ENCODE data around the gene PACS1.
"Not testable (repeated sequence)": the region's sequence is repeated elsewhere in the genome, so short reads cannot be mapped to it uniquely, and the experiment has no call there.

The PACS1 gene

GRCh38 chr11:66069715-66070603, at the start of gene PACS1:
TSS of gene PACS1 (plus strand) at chr11:66070272. CDS start at chr11:66070487, 215 bp downstream.
- peak within 1 kb of the TSS; percentile 81 for H3K4me3 ChIP-seq (ENCODE audit: low read depth, low read length)
- DNase-seq (ENCODE audit: low read depth) = peak; percentile 46

DNA sequence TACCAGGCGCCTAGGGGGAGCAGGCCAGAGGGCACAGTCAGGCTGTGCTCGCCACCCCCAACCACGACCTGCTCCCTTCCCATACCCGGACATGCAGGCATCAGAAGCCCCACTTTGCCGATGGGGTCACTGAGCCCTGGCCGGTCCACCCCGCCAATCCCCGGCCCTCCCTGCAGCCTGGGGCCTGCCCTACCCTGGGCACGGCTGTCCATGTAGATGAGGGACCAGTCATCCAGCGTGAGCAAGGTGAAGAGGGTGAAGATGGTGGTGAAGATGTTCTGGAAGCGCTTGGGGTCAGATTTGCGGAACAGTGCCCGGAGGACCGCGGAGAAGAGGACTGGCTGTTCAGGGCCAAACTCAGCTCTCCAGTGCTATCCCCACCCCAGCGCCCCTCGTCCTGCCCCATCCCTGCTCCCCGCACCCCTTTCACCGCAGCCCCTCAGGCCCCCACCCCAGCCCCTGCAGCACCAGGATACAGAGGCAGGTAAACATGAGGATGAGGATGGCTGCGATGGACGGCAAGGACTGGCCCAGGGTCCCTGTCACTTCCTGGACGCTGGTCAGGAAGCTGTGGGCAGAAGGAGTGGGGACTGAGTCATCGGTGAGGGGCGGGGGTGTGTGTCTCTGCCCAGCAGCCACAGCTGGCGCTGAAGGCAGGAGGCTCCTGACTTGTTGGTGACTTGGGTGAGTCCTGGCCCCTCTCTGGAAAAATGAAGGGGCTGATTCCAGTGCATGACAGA, 49.3 kb upstream of the PACS1 start:
- H3K4me3 ChIP-seq (ENCODE audit: low read depth, low read length) = no peak overlapping the region
- peak; percentile 26 for DNase-seq (ENCODE audit: low read depth)

DNA sequence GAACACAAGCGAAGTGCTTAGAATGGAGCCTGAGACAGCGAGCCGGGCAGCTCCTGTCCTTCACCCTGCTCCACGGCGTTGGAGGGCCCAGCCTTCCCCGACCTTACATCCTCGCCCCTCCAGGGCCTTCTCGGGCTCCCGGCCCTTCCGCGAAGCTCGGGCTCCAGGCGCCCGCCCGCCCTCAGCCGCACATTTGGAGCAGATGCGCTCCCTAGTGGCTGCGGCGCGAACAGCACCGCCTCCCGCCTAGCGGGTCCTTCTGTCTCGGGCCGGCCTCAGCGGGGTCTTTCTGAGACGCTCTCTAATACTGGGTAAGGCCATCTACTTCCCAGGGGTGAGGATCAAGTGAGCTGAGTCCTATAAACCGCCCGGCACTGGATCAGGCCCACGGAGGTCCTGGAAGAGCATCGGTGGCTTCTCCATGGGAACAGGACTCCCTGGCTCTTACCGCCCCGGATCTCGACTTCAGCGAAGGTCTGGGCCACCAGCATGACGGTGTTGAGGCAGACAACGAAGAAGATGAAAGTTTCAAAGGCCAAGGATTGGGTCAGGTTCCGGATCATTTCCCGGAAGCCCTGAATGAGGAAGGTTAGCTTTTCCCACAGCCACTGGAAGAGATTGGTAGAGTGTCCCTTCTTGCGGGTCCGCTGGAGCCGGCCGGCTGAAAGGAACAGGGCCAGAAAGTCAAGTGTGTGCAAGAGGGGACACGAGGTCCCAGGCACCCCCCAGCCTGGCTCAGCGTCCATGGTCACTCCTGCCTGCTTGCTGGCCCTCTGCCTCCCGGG, 47.5 kb upstream of the PACS1 start:
- DNase-seq (ENCODE audit: low read depth) = no peak
- H3K4me3 ChIP-seq (ENCODE audit: low read depth, low read length) = no peak overlapping the region

DNA sequence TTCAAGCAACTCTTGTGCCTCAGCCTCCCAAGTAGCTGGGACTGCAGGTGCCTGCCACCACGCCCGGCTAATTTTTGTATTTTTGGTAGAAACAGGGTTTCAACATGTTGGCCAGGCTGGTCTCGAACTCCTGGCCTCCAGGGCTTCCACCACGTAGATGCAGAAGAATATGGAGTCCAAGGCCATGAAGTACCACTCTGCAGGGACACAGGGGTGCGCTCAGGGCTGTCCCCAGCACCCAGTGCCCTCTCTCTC, 47.0 kb upstream of the PACS1 start:
- DNase-seq (ENCODE audit: low read depth); H3K4me3 ChIP-seq (ENCODE audit: low read depth, low read length): not testable (repeated sequence)

GRCh38 chr11:66026017-66026529, 44.0 kb upstream of the PACS1 start, which contains the start of gene CATSPER1:
TSS of gene CATSPER1 (minus strand) at chr11:66026479. CDS start at chr11:66026379, 100 bp downstream.
- no peak within 1 kb of the TSS for H3K4me3 ChIP-seq (ENCODE audit: low read depth, low read length)
- no peak for DNase-seq (ENCODE audit: low read depth)

GRCh38 chr11:66032957-66033735, 36.9 kb upstream of the PACS1 start:
- no peak overlapping the region for H3K4me3 ChIP-seq (ENCODE audit: low read depth, low read length)
- DNase-seq (ENCODE audit: low read depth) = no peak

DNA sequence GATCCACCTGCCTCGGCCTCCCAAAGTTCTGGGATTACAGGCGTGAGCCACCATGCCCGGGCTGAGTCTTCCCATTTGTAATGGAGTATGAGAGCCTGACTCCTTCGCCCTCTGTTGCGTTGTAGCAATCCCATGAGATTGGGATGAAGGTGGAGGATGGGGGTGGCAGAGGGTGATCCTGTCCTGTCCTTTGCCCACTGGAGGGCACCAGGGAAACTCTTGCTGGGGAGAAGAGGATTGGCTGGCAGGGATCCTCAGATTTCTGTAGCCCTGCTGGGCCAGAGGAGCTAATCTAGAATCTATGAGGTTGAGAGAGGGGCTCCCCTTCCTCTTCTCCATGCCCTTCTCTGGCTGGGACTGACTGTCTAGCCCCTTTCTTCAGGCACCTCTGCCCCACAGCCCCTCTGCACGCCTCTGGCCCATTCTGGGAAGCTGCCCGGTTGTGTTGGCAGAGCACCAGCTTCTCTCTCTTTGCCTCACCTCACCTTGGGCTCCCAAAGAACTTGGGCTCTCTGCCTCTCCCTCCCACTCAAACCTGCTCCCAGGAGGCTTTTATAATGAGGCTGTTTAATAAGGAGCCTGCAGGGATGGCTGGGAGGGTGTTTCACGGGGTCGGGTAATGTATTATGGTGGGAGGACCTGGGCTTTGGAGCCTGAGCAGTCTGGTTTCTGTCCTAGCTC, 34.3 kb upstream of the PACS1 start:
- no peak overlapping the region for H3K4me3 ChIP-seq (ENCODE audit: low read depth, low read length)
- DNase-seq (ENCODE audit: low read depth) = no peak

DNA sequence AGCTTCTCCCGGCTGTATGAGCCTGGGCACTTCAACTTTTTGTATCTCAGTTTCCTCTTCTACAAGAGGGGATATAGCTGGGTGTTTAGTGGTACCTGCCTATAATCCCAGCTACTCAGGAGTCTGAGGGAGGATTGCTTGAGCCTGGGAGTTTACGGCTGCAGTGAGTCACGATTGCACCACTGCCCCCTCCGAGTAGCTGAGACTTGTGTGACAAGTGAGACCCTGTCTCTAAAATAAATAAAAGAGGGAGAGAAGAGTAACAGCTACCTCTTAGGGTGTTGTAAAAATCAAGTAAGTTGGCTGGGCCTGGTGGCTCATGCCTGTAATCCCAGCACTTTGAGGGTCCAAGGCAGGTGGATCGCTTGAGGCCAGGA, 33.8 kb upstream of the PACS1 start:
- no peak overlapping the region for H3K4me3 ChIP-seq (ENCODE audit: low read depth, low read length)
- no peak for DNase-seq (ENCODE audit: low read depth)

GRCh38 chr11:66037327-66037726, 32.7 kb upstream of the PACS1 start:
- no peak overlapping the region for H3K4me3 ChIP-seq (ENCODE audit: low read depth, low read length)
- no peak for DNase-seq (ENCODE audit: low read depth)

- H3K4me3 ChIP-seq (ENCODE audit: low read depth, low read length) = no peak overlapping the region
- no peak for DNase-seq (ENCODE audit: low read depth)
Measured at GRCh38 chr11:66039765-66040164, 30.3 kb upstream of the PACS1 start.

DNA sequence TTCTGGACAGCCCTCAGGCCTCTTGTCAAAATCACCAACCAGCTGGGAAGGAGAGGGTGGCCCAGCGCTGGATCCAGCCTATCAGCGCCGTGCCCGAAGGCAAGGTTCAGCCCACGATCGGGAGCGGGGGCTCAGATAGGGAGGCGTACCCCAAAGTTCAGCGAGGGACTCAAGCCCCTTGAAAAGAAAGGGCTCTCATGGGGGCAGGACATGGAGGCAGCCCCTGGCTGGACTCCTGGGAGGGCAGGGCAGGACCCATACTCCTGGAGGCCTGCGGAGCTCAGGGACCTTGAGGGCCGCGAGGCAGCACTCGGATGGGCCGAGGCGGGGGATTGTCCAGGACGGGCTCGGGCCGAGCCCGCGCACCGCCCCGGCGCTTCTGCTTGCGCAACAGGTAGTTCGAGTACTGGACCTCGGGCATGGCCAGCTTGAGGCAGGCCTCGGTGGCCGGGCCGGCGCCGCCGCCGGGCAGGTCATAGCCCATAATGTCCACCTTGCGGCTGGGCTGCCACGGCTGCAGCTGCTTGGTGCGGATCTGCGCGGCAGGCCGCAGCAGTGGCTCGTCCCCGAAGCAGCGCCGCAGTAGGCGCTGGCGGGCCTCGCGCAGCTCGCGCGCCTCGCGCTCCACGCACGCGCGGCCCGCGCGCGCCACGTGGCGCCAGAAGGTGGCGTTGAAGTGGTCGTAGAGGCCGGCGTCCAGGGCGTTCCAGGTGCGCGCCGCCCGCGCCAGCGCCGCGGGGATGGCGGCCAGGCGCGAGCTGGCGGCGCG, 27.7 kb upstream of the PACS1 start:
- DNase-seq (ENCODE audit: low read depth) = no peak

DNA sequence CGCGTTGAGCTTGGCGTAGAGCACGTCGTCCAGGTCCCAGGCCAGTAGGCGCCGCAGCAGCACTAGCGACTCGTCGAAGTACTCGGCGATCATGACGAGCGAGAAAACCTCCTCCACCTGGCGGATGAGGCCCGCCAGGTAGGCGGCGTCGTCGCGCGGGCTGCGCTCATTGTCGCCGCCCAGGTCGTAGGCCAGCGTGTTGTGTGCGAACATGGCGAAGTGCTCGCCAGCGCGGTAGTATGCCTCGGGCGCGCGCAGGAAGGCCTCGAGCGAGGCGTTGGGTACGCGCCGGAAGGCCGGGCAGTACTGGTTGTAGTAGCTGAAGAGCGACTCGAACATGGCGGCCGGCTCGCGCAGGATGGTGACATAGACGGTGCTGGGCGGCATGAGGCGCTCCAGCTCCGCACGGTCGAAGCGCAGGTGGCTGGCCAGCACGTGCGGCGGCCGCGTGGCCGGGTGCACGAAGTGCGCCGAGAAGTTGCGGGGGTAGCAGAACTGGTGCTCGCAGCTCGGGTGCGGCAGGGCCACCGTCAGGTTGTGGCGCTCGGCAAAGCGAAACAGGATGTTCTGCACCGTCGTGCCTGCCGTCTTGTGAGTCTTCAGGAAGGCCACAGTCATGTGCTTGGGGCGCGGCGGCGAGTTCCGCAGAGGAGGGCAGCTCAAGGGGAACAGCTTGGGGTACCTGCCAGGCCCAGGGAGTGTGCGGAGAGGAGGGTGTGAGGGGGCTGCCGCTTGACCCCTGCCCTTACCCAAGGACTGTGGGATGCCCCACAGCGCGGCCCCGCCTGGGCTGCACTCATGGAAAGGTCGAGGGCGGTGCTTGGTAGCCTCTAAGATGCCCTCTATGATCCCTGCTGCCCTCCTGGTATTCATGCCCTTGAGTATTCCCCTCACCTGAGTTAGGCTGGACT, 26.8 kb upstream of the PACS1 start:
- H3K4me3 ChIP-seq (ENCODE audit: low read depth, low read length) = no peak overlapping the region

More for the DNA sequence above, 27.7 kb upstream of the PACS1 start:
- H3K4me3 ChIP-seq (ENCODE audit: low read depth, low read length) = no peak overlapping the region

GRCh38 chr11:66044757-66045156, 25.3 kb upstream of the PACS1 start:
- DNase-seq (ENCODE audit: low read depth) = no peak
- no peak overlapping the region for H3K4me3 ChIP-seq (ENCODE audit: low read depth, low read length)

More for the DNA sequence above, 26.8 kb upstream of the PACS1 start:
- DNase-seq (ENCODE audit: low read depth) = no peak

- DNase-seq (ENCODE audit: low read depth) = peak; percentile 20
- H3K4me3 ChIP-seq (ENCODE audit: low read depth, low read length) = no peak overlapping the region
Measured at GRCh38 chr11:66045177-66045639, 24.9 kb upstream of the PACS1 start.

DNA sequence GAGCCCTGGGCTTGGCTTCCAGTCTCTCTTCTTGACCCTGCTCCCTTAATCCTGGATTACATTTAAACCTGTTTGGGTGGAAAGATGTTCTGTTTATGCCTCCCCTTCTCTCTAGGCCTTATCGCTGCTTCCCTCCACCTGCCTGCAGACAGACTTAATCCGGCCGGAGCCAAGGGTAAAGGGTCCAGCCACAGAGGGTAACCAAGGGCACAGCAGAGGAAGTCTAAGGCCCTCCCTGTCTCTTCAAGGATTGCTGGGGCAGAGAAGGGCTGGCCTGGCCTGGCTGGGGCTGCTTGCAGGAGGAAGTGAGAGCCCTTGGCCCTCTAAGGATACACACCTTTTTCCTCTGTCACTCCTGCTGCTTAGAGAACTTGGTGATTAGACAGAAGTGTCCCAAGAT, 23.2 kb upstream of the PACS1 start:
- DNase-seq (ENCODE audit: low read depth) = no peak
- no peak overlapping the region for H3K4me3 ChIP-seq (ENCODE audit: low read depth, low read length)

GRCh38 chr11:66047541-66048365, 22.3 kb upstream of the PACS1 start:
- H3K4me3 ChIP-seq (ENCODE audit: low read depth, low read length) = no peak overlapping the region
- no peak for DNase-seq (ENCODE audit: low read depth)

Data from skeletal muscle cell (primary cell).